Measurements from ENCODE around the gene OR52I2. TPM values are rescaled to one million over a fixed set of nuclear protein-coding genes. Genes with fewer than 3 reads are reported as not detected.
A peak's percentile ranks its signal among the peaks of the same experiment; 100 is the strongest.

The OR52I2 gene
- polyA plus RNA-seq, 3 donors, result 0.03 TPM; not detected in 2

DNA sequence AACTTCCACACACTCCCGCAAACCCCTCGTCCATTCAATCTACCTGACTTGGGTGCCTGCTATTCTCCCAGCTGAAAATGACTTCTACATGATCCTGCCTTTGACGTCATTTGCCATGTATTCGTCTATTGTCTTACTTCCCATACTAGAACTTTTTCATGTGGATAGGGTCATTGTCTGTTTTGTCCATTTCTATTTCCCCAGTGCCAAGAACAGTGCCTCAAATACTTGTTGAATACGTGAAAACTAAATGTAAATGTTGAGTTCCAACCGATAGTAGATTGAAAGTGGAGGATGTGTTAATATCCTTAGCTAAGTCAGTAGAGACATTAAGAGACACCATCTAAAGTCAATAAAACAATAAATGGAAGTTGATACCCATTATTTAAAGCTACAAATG, 25.6 kb downstream of the OR52I2 start:
- DNase-seq (ENCODE audit: low read depth in 3 of 3, low spot score in 2 of 3), result peak in 1 of 3 donors; percentile 10

DNA sequence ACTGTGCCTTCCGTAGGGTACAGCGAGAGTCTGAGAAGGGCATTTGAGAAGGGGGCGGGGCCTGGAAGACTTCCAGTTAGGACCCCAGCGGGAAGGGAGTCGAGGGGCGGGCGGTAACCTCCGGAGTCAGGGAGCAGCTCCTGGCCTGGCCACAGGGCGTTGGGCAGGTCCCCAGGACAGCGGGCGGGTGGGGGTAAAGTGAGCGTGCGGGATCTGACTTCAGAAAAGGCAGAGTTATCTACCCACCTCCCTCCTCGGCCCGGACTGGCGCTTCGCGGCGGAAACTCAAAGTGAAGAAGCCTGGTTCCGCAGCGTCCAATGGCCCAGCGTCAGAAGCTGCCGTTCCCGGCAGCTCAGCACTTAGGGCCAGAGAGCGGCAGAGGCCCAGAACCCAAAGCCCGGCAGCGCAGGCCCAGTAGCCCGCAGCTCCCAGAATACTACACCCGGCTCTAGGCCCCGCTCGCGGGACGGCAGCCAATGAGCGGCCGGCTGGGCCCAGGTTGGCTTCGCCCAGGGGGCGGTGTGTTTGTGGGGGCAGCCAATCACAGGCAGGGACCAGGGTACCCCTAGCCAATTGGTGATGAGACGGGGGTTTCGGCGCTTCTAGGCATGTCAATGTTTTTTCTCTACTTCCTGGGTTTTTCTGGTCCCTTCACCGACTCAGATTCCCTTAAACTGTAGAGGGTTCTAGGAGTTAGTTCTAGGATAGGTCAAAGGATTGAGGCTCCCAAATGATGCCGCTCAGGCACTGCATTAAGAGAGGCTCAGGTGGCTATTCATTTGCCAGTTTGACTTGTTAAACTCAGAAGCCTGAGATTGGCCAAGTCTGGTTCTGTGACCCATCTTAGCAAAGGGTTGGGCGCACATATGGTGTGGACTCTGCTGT, 26.5 kb downstream of the OR52I2 start, which contains the start of gene TRIM68:
TSS of gene TRIM68 (minus strand) at position 451 of the 886 bp plus-strand sequence. CDS start 2,727 bp downstream, outside the sequence.
- peak; percentile 80 to 90 (median 83) for DNase-seq (ENCODE audit: low read depth in 3 of 3, low spot score in 2 of 3)

DNA sequence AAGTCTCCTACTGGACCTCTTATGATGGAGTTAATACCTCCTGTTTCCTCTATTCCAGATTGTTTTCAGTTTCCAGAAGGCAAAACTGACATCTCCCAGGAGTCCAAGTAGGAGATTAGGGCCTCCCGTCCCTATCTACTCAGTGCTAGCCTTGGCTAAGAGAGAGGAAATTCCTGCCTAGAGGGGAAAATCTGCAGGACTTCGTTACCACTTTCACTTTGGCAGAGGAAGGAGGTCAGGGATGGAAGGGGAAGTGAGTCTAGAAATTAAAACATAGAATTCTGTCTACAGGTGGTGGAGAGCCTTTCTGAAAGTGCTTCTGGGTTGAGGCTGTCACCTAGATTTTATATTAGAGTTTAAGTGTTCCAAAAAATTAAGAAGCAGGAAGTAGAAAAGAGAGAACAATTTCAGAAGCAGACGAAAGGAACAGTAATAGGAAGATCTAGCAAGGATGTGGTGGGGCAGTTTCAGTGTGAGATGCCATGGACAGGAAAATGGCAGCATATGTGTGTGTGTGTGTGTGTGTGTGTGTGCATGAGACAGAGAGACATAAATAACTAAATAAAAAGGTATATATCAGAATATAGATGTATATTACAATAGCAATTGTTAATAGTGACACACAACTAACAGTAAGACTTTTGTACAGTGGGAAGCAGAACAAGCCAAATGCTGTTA, 28.9 kb downstream of the OR52I2 start:
- no peak for DNase-seq (ENCODE audit: low read depth in 3 of 3, low spot score in 2 of 3)

DNA sequence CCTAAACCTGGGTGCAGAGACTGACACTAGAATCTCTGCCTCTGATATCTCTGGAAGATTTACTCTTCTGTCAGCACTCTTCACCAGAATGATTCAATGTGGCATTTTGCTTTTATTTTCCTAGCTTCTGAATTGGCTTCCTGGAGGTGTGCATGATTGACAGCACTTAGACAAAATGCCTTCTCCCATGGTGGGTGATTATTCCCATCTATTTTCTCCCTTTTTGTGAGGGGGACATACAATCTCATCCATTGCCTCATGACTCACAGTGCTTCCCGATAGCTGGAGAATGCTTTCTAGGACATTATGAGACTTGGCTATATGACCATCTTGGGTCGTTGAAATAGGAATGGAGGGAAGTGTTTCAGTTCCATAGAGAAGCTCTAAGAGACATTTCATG, 30.4 kb downstream of the OR52I2 start:
- DNase-seq (ENCODE audit: low read depth in 3 of 3, low spot score in 2 of 3), result no peak

DNA sequence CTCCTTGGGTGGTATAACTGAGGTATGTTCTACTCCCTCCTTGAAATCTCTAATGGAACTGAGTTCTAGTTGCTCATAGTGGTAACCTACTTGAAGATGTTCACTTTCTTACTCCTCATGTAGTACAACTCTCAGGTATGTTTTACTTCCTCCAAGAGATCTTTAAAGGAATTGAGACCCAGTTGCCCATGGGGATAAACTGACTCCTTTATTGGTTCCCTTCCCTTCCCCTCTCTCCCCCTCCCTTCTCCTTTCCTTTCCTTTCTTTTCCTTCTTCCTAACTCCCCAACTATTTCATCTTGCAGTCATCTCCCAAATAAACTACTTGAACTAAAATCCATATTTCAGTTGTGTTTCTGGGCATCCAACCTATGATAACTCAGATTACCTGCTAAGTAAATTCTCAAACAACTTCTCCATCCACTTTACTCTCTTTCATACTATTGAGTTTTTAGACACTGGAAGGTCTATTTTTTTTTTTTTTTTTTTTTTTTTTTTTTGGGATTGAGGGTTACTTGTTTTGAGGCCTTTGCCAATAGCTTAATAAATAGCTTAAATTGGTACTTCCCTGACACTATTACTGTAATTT, 34.4 kb downstream of the OR52I2 start:
- DNase-seq (ENCODE audit: low read depth in 3 of 3, low spot score in 2 of 3), result no peak

DNA sequence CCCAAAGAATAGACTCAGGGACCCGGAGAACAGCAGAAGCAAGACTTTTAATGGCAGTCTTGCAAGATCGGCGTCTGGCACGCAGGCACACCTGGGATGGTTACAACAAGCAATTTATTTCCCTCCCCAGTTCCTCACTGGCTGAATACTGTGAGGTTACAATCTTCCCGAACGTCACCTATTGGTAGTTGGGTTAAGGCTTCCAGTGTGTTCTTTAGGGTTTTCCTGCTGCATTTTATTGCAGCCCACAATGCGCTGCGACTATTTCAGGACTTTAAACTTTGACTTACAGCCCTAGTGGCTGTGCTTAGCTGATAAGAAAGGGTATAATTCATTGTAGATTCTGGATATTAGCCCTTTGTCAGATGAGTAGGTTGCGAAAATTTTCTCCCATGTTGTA, 38.0 kb downstream of the OR52I2 start:
- no peak for DNase-seq (ENCODE audit: low read depth in 3 of 3, low spot score in 2 of 3)

DNA sequence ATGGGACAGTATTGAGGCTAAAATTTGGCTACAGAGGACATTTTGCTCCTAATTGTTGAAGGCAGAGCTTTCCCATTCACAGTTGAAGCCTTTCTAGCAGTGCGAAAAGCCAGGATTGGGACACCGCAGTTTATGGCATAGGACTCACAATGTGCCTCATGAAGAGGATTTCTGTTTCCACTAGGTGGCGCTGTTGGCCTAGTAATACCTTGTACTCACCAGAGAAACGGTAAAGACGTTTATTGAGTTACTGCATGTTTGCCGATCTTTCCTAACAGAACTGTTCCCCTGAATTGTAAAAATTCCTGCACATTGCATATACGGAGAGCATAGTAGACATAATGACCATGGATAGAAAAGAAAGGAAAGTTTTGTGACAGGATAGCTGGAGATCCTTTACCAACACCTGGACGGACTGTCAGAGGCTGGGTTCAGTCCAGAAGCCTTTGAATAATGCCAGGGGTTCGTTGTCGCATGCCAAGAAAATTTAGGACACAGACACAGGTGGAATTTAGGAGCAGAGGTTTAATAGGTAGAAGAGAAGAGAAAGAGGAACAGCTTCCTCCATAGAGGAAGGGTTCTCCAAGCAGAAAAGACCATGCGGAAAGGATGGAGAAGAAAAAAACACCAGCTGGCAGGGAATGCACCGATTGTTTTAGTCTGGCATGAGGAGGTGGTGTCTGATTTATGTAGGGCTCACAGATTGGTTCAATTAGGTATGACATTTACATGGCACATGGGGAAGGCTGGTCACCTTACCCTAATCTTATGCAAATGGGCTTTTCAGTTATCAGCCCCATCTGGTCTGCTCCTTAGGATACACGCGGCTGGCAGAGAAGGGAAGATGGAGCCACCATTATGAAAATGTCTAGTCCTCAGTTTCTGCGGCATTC, 44.9 kb downstream of the OR52I2 start:
- peak in 2 of 3 donors; percentile 63 for DNase-seq (ENCODE audit: low read depth in 3 of 3, low spot score in 2 of 3)

DNA sequence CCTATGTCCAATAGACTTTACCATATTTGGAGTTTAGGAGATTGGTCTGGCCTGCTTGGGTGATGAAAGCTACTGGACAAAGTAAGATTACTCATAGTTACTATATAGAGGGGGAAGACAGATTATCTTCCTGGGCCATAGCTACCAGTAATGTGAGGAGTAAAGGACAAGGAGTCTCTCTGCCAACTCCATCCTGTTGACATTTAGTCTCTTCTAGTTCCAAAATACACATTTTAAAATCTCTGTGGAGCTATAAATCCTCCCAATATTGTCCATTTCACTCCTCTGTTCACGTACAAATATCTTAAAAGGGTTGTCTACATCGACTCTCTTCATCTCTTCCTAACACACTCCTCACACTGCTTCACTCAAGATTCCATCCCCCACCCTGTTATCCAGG, 54.6 kb downstream of the OR52I2 start:
- DNase-seq (ENCODE audit: low read depth in 3 of 3, low spot score in 2 of 3), result no peak

DNA sequence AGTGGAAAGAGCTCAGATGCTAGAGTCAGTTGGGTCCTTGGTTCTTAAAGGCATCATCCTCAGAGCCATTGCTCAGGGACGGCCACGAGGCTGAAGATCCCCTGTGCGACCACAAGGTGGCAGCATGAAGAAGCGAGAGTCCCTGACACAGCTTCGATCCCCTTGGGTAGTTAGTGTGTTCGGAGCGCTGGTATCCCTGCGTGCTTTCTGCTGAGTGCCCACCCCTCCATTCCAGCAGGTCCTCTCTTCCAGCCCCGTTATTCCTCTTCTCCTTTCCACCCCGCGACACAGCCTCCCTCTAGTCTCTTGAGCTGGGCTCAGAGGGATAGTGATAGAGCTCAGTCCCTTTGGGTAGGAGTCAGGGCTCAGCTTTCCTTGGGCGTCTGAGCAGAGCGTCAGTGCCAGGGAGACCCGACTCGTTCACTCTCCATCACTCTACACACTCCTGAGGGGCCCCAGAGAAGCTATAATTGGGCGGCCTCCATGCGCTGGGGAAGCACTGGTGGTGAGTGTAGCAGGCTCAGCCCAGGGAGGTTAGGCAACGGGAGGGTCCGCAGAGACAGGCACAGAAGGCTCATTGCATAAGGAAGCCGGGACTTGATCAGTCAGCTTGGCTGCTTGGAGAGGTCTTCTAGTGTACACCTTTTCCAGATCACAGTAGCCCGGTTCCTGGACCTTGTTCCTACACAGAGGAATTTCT, 55.6 kb downstream of the OR52I2 start, which contains the start of gene OR51D1:
TSS of gene OR51D1 (plus strand) at position 516 of the 700 bp plus-strand sequence. CDS start 2,314 bp downstream, outside the sequence.
- DNase-seq (ENCODE audit: low read depth in 3 of 3, low spot score in 2 of 3), result peak; percentile 52 to 71 (median 64)

DNA sequence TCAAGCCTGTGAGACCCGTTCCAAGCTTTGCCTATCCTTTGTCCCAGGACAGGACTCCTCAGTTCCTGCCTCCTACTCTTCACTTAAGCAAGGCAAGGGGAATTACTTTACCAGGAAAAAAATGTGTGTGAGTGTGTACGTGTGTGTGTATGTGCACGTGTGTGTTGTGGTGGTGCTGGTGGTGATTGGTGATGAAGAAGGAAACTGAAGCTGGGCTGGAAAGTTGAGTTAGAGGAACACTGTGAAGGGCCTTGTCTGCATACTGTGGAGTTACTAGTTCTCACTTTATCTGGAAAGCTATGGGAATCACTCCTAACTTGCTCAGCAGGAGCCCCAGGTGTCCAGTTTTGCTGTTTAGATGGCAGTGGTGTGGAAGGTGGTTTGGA, 56.1 kb downstream of the OR52I2 start:
- DNase-seq (ENCODE audit: low read depth in 3 of 3, low spot score in 2 of 3), result no peak

DNA sequence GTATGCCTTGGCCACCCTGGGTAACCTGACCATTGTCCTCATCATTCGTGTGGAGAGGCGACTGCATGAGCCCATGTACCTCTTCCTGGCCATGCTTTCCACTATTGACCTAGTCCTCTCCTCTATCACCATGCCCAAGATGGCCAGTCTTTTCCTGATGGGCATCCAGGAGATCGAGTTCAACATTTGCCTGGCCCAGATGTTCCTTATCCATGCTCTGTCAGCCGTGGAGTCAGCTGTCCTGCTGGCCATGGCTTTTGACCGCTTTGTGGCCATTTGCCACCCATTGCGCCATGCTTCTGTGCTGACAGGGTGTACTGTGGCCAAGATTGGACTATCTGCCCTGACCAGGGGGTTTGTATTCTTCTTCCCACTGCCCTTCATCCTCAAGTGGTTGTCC, 58.4 kb downstream of the OR52I2 start:
- no peak for DNase-seq (ENCODE audit: low read depth in 3 of 3, low spot score in 2 of 3)

DNA sequence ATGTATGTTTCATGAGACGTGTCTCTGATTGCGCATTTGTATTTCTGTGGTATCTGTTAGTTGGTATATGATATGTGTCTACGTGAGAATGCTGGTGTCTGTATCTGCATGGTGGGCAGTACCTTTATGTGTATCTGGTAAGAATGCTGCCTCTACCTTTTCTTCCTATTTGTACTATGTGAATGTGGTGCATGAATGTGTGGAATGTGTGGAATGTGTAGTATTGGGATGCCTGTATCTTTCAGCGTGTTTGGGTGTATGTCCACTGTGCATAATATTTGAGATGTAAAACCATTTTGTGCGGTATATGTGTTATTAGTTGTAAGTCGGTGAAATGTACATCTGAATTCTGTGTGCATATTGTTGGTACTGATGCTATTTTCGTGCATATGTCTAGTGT, 60.0 kb downstream of the OR52I2 start:
- no peak for DNase-seq (ENCODE audit: low read depth in 3 of 3, low spot score in 2 of 3)

DNA sequence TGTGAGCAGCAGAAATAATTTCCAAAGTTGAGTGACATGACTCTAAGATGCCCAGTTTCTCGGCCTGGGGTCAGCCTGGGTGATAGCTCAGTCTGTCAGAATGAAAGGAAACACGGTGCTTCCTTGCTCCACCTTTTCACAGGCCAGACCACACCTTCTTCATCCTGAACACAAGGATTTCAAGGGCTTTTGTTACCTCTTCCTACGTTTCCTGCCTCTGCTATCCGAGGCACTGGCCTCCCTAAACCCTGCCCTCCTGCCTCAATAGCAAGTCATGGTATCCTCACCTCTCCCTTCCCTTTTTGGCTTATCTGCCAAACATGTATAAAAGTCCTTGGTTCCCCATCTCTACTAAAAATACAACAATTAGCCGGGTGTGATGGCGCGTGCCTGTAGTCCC, 60.5 kb downstream of the OR52I2 start:
- DNase-seq (ENCODE audit: low read depth in 3 of 3, low spot score in 2 of 3), result no peak

Other genes with a start within 250 kb of the OR52I2 start
- gene OR52B4, start 213.4 kb upstream of the OR52I2 start, polyA plus RNA-seq (ENCODE audit: insufficient read length in 3 of 3), result not detected
- 10 to 100 TPM; 24.2 to 25.9 (median 24.9) TPM for gene TRIM21, start 188.0 kb upstream of the OR52I2 start, polyA plus RNA-seq (ENCODE audit: insufficient read length in 3 of 3)
- not detected for gene OR52K2, start 132.4 kb upstream of the OR52I2 start, polyA plus RNA-seq (ENCODE audit: insufficient read length in 3 of 3)
- gene OR52K1, start 99.1 kb upstream of the OR52I2 start, polyA plus RNA-seq (ENCODE audit: insufficient read length in 3 of 3), result under 1 TPM; 0.06 to 0.10 (median 0.07) TPM
- not detected for gene OR52M1, start 36.6 kb upstream of the OR52I2 start, polyA plus RNA-seq (ENCODE audit: insufficient read length in 3 of 3)
- gene OR52I1, start 12.3 kb downstream of the OR52I2 start, polyA plus RNA-seq (ENCODE audit: insufficient read length in 3 of 3), result under 1 TPM in 1 of 3 donors, not detected in 2; 0.12 TPM
- gene TRIM68, start 26.5 kb downstream of the OR52I2 start, polyA plus RNA-seq (ENCODE audit: insufficient read length in 3 of 3), result 10 to 100 TPM; 20.2 to 22.4 (median 20.3) TPM
- not detected for gene OR51D1, start 55.7 kb downstream of the OR52I2 start, polyA plus RNA-seq (ENCODE audit: insufficient read length in 3 of 3)
- 1 to 10 TPM; 1.4 to 1.8 (median 1.5) TPM for gene OR51E1, start 62.2 kb downstream of the OR52I2 start, polyA plus RNA-seq (ENCODE audit: insufficient read length in 3 of 3)
- gene OR51E2, start 116.1 kb downstream of the OR52I2 start, polyA plus RNA-seq (ENCODE audit: insufficient read length in 3 of 3), result under 1 TPM; 0.52 to 0.64 (median 0.53) TPM
- under 1 TPM; 0.31 to 0.50 (median 0.39) TPM for gene MMP26, start 123.0 kb downstream of the OR52I2 start, polyA plus RNA-seq (ENCODE audit: insufficient read length in 3 of 3)
- not detected for gene OR51F1, start 188.2 kb downstream of the OR52I2 start, polyA plus RNA-seq (ENCODE audit: insufficient read length in 3 of 3)
- not detected for gene OR52R1, start 222.6 kb downstream of the OR52I2 start, polyA plus RNA-seq (ENCODE audit: insufficient read length in 3 of 3)
- gene OR51F2, start 239.6 kb downstream of the OR52I2 start, polyA plus RNA-seq (ENCODE audit: insufficient read length in 3 of 3), result not detected